GM19099 (cell line): Measurements from ENCODE around the gene CDC42.

Experiments used
- POLR2A ChIP-seq: IDR thresholded peaks from 3 replicates; pipeline ENCODE4 v1.6.1; 2011; ENCODE audit warnings: low read depth; ENCODE audit not compliant: insufficient read length; ENCODE audit errors: extremely low read depth

Gene CDC42

GRCh38 chr1:22121421-22121911 lies 69.0 kb downstream of the CDC42 start:
- TF ChIP-seq POLR2A, result no peak

- TF ChIP-seq POLR2A, result no peak
These were observed 70.0 kb downstream of the CDC42 start for GRCh38 chr1:22122273-22123070.

- TF ChIP-seq POLR2A, result no peak
These were observed 70.5 kb downstream of the CDC42 start for GRCh38 chr1:22123071-22123390.

- TF ChIP-seq POLR2A, result no peak
These were observed 71.4 kb downstream of the CDC42 start for GRCh38 chr1:22123901-22124404.

GRCh38 chr1:22124592-22125229 lies 72.2 kb downstream of the CDC42 start:
- no peak for TF ChIP-seq POLR2A

GRCh38 chr1:22126531-22126930 lies 74.0 kb downstream of the CDC42 start:
- TF ChIP-seq POLR2A, result no peak

- TF ChIP-seq POLR2A, result no peak
These were observed 74.7 kb downstream of the CDC42 start for GRCh38 chr1:22127248-22127647.

GRCh38 chr1:22127731-22128130 lies 75.2 kb downstream of the CDC42 start:
- no peak for TF ChIP-seq POLR2A

- TF ChIP-seq POLR2A, result no peak
These were observed 75.9 kb downstream of the CDC42 start for GRCh38 chr1:22128392-22128791.

- TF ChIP-seq POLR2A, result no peak
These were observed 77.1 kb downstream of the CDC42 start for GRCh38 chr1:22129501-22130117.

- no peak for TF ChIP-seq POLR2A
These were observed 78.6 kb downstream of the CDC42 start for GRCh38 chr1:22131062-22131461.

- TF ChIP-seq POLR2A, result no peak
These were observed 79.5 kb downstream of the CDC42 start for GRCh38 chr1:22131875-22132486.

GRCh38 chr1:22132517-22133235 lies 80.2 kb downstream of the CDC42 start:
- TF ChIP-seq POLR2A, result no peak

- TF ChIP-seq POLR2A, result no peak
These were observed 80.9 kb downstream of the CDC42 start for GRCh38 chr1:22133247-22133930.
